Activated CD4-positive, alpha-beta T cell treated with anti-CD3 and anti-CD28 coated beads for 24 hours (primary cell): ENCODE results near the gene PHTF2.
"Not testable (repeated sequence)": the region's sequence is repeated elsewhere in the genome, so short reads cannot be mapped to it uniquely, and the experiment has no call there.

ENCODE experiments used
- DNase-seq, 2 donors: peaks; one replicate each; pipeline ENCODE4 v3.0.0-alpha.2; 2020; ENCODE audit warnings: low read depth in 2 of 2

PHTF2 gene

GRCh38 chr7:77798394-77799077 lies at the start of gene PHTF2, which contains the start of gene TMEM60:
PHTF2 (plus strand) TSS chr7:77798773.
TMEM60 (minus strand) TSS chr7:77798434; CDS start chr7:77794373, 4,061 bp downstream.
- DNase-seq = peak; percentile 84 to 91

- no peak for DNase-seq
Observed at GRCh38 chr7:77752016-77752415, 46.6 kb upstream of the PHTF2 start.

GRCh38 chr7:77753173-77753572 lies 45.4 kb upstream of the PHTF2 start:
- no peak for DNase-seq

- no peak for DNase-seq
Observed at GRCh38 chr7:77757589-77757988, 41.0 kb upstream of the PHTF2 start.

GRCh38 chr7:77759294-77759889 lies 39.2 kb upstream of the PHTF2 start:
- DNase-seq = peak; percentile 38 to 70

- DNase-seq = no peak
Observed at GRCh38 chr7:77760809-77761453, 37.6 kb upstream of the PHTF2 start.

- DNase-seq = no peak
Observed at GRCh38 chr7:77765481-77765880, 33.1 kb upstream of the PHTF2 start.

GRCh38 chr7:77765906-77766800 lies 32.4 kb upstream of the PHTF2 start:
- no peak for DNase-seq

GRCh38 chr7:77766801-77767605 lies 31.6 kb upstream of the PHTF2 start:
- no peak for DNase-seq

- DNase-seq = no peak
Observed at GRCh38 chr7:77770316-77770715, 28.3 kb upstream of the PHTF2 start.

- no peak for DNase-seq
Observed at GRCh38 chr7:77771901-77772300, 26.7 kb upstream of the PHTF2 start.

GRCh38 chr7:77778535-77778934 lies 20.0 kb upstream of the PHTF2 start:
- no peak for DNase-seq

- DNase-seq = no peak
Observed at GRCh38 chr7:77782383-77782782, 16.2 kb upstream of the PHTF2 start.

GRCh38 chr7:77783111-77783510 lies 15.5 kb upstream of the PHTF2 start:
- no peak for DNase-seq

GRCh38 chr7:77783545-77783944 lies 15.0 kb upstream of the PHTF2 start:
- no peak for DNase-seq

- DNase-seq = not testable (repeated sequence)
Observed at GRCh38 chr7:77784426-77784825, 14.1 kb upstream of the PHTF2 start.

- no peak for DNase-seq
Observed at GRCh38 chr7:77786018-77786417, 12.6 kb upstream of the PHTF2 start.

GRCh38 chr7:77786741-77787140 lies 11.8 kb upstream of the PHTF2 start:
- DNase-seq = no peak

- DNase-seq = no peak
Observed at GRCh38 chr7:77788327-77788902, 10.2 kb upstream of the PHTF2 start.

- DNase-seq = no peak
Observed at GRCh38 chr7:77791336-77791735, 7.2 kb upstream of the PHTF2 start.

GRCh38 chr7:77791956-77792355 lies 6.6 kb upstream of the PHTF2 start:
- no peak for DNase-seq
